CD8-positive, alpha-beta memory T cell (primary cell): ENCODE measurements around the gene HOXD9. TPM values are rescaled to one million over a fixed set of nuclear protein-coding genes. Genes with fewer than 3 reads are reported as not detected.

Experiments
- CTCF ChIA-PET: fragments of 350-600 bp; sonication (Branson Sonifier 250); formaldehyde crosslinking; loops from one replicate; lab custom pipeline; 2021; ENCODE audit warnings: antibody characterized with exemption; lab: Charles Lee
- POLR2A ChIA-PET: fragments of 350-600 bp; sonication (Branson Sonifier 250); formaldehyde crosslinking; loops from one replicate; lab custom pipeline; 2021; ENCODE audit warnings: antibody characterized with exemption; lab: Charles Lee
- DNase-seq, 5 donors: peaks; one replicate each; pipeline versions ENCODE4 v3.0.0 to v3.0.0-alpha.2; 2020 to 2022; ENCODE audit warnings: mixed read lengths in 1 of 5
- H3K27ac ChIP-seq: one replicate; pipeline ENCODE4 v1.7.0; 2013; ENCODE audit warnings: low read depth, mild to moderate bottlenecking, low read length, moderate library complexity
- H3K27me3 ChIP-seq: 2 replicates; pipeline ENCODE4 v1.7.0; 2013; ENCODE audit warnings: low read length, mild to moderate bottlenecking; ENCODE audit not compliant: insufficient read depth, poor library complexity, severe bottlenecking
- H3K36me3 ChIP-seq: 2 replicates; pipeline ENCODE4 v1.7.0; 2013; ENCODE audit warnings: mild to moderate bottlenecking, low read length, moderate library complexity; ENCODE audit not compliant: insufficient read depth
- H3K4me1 ChIP-seq: 2 replicates; pipeline ENCODE4 v1.7.0; 2013; ENCODE audit warnings: mild to moderate bottlenecking, low read length, moderate library complexity; ENCODE audit not compliant: insufficient read depth
- H3K4me3 ChIP-seq: 2 replicates; pipeline ENCODE4 v1.7.0; 2013; ENCODE audit warnings: mild to moderate bottlenecking, low read length
- H3K9me3 ChIP-seq: 2 replicates; pipeline ENCODE4 v1.7.0; 2013; ENCODE audit warnings: mild to moderate bottlenecking, low read length
- H3K27ac Mint-ChIP-seq, 8 donors: one replicate each; pipeline ENCODE4 v1.8.0; 2020 to 2021; ENCODE audit warnings: mixed read lengths in 8 of 8, mild to moderate bottlenecking in 6 of 8, inconsistent platforms in 3 of 8, moderate library complexity in 3 of 8
- H3K27me3 Mint-ChIP-seq, 2 donors: one replicate each; pipeline ENCODE4 v1.8.0; 2020 to 2021; ENCODE audit warnings: mixed read lengths in 2 of 2, mild to moderate bottlenecking in 1 of 2, moderate library complexity in 1 of 2
- H3K36me3 Mint-ChIP-seq, 3 donors: one replicate each; pipeline ENCODE4 v1.8.0; 2020 to 2021; ENCODE audit warnings: mixed read lengths in 3 of 3, inconsistent platforms in 1 of 3, mild to moderate bottlenecking in 1 of 3
- H3K4me1 Mint-ChIP-seq, 3 donors: one replicate each; pipeline ENCODE4 v1.8.0; 2020 to 2021; ENCODE audit warnings: mixed read lengths in 3 of 3, inconsistent platforms in 1 of 3, mild to moderate bottlenecking in 1 of 3
- H3K4me3 Mint-ChIP-seq, 7 donors: one replicate each; pipeline ENCODE4 v1.8.0; 2020 to 2021; ENCODE audit warnings: mixed read lengths in 7 of 7, mild to moderate bottlenecking in 6 of 7, moderate library complexity in 4 of 7, inconsistent platforms in 2 of 7
- H3K9me3 Mint-ChIP-seq, 5 donors: one replicate each; pipeline ENCODE4 v1.8.0; 2020 to 2022; ENCODE audit warnings: mixed read lengths in 5 of 5, mild to moderate bottlenecking in 3 of 5, moderate library complexity in 2 of 5, inconsistent platforms in 1 of 5
- polyA plus RNA-seq: library from polyadenylated mRNA; unstranded; fragments of 300-500 nt; fragmentation: Illumina TruSeq; gene quantifications from one replicate; pipeline ENCODE4 v1.2.3, GENCODE V29; 2021
- total RNA-seq, 2 experiments: library from RNA; stranded (reverse); gene quantifications; one replicate each; pipeline ENCODE4 v1.2.3, GENCODE V29; 2021

The HOXD9 gene
- total and polyA plus RNA-seq, 3 experiments from 2014 or later: not detected

- ChIA-PET POLR2A (no interaction called here), CTCF (interaction anchor here (1.0 to 1.7 kb wide), 3 partner anchors 14 to 19 kb away, joined by 3 to 4 read pairs (median 3); no protein-coding TSS in a partner anchor)
- no peak overlapping the region for H3K4me3 ChIP-seq
- no peaks in the 10 kb centered on the region for H3K4me1 ChIP-seq
- H3K9me3 ChIP-seq: no peaks in the 10 kb centered on the region
- peaks cover 9 to 19% (median 15%) of the 10 kb centered on the region in 3 donors for H3K4me1 Mint-ChIP-seq
- H3K4me3 Mint-ChIP-seq: peak overlapping the region in 2 of 7 donors; percentile 8 to 27
- H3K27ac ChIP-seq: no peak overlapping the region
- H3K36me3 Mint-ChIP-seq: no peaks in the 10 kb centered on the region
- peaks cover 83% of the 10 kb centered on the region for H3K27me3 ChIP-seq
- H3K9me3 Mint-ChIP-seq: peaks cover 0 to 28% (median 8%) of the 10 kb centered on the region in 5 donors
- H3K27me3 Mint-ChIP-seq: peaks cover 87 to 89% of the 10 kb centered on the region in 2 donors
- no peaks in the 10 kb centered on the region for H3K36me3 ChIP-seq
- H3K27ac Mint-ChIP-seq: peak overlapping the region in 4 of 8 donors; percentile 7 to 84 (median 60)
- no peak for DNase-seq
Observed at GRCh38 chr2:176111846-176112374, 10.6 kb upstream of the HOXD9 start.

GRCh38 chr2:176112375-176113302, 9.9 kb upstream of the HOXD9 start:
- Mint-ChIP-seq H3K9me3 (peaks cover 0 to 29% (median 6%) of the 10 kb centered on the region in 5 donors), H3K36me3 (no peaks in the 10 kb centered on the region), H3K27ac (peak overlapping the region in 2 of 8 donors; percentile 7 to 62), H3K27me3 (peaks cover 89 to 92% of the 10 kb centered on the region in 2 donors), H3K4me3 (peak overlapping the region in 3 of 7 donors; percentile 5 to 46 (median 40)), H3K4me1 (peaks cover 6 to 19% (median 12%) of the 10 kb centered on the region in 3 donors)
- POLR2A ChIA-PET: no interaction called here
- H3K4me1 ChIP-seq: no peaks in the 10 kb centered on the region
- CTCF ChIA-PET: interaction anchor here (1.0 kb wide), 1 partner anchor 15 kb away, joined by 3 read pairs; no protein-coding TSS in a partner anchor
- no peaks in the 10 kb centered on the region for H3K36me3 ChIP-seq
- H3K9me3 ChIP-seq: no peaks in the 10 kb centered on the region
- no peak for DNase-seq
- H3K27ac ChIP-seq: no peak overlapping the region
- H3K4me3 ChIP-seq: no peak overlapping the region
- H3K27me3 ChIP-seq: peaks cover 90% of the 10 kb centered on the region

GRCh38 chr2:176114120-176114929, 8.2 kb upstream of the HOXD9 start:
- Histone ChIP-seq H3K27me3 (peaks cover 97% of the 10 kb centered on the region), H3K4me1 (no peaks in the 10 kb centered on the region), H3K27ac (no peak overlapping the region), H3K4me3 (no peak overlapping the region), H3K9me3 (no peaks in the 10 kb centered on the region), H3K36me3 (no peaks in the 10 kb centered on the region)
- no peak overlapping the region for H3K4me3 Mint-ChIP-seq
- POLR2A ChIA-PET: no interaction called here
- CTCF ChIA-PET: interaction anchor here (0.8 to 1.4 kb wide), 3 partner anchors 13 to 26 kb away, joined by 3 to 5 read pairs (median 4); no protein-coding TSS in a partner anchor
- H3K27me3 Mint-ChIP-seq: peaks cover 94 to 95% of the 10 kb centered on the region in 2 donors
- H3K4me1 Mint-ChIP-seq: peaks cover 6 to 18% (median 7%) of the 10 kb centered on the region in 3 donors
- H3K36me3 Mint-ChIP-seq: peaks cover 0 to 3% (median 0%) of the 10 kb centered on the region in 3 donors
- peak overlapping the region in 1 of 8 donors; percentile 40 for H3K27ac Mint-ChIP-seq
- no peak for DNase-seq
- peaks cover 0 to 32% (median 10%) of the 10 kb centered on the region in 5 donors for H3K9me3 Mint-ChIP-seq

- H3K27me3 Mint-ChIP-seq: peaks cover 93 to 95% of the 10 kb centered on the region in 2 donors
- peak overlapping the region in 1 of 8 donors; percentile 30 for H3K27ac Mint-ChIP-seq
- peaks cover 0 to 3% (median 0%) of the 10 kb centered on the region in 3 donors for H3K36me3 Mint-ChIP-seq
- no peaks in the 10 kb centered on the region for H3K4me1 ChIP-seq
- H3K27ac ChIP-seq: no peak overlapping the region
- H3K4me1 Mint-ChIP-seq: peaks cover 2 to 15% (median 4%) of the 10 kb centered on the region in 3 donors
- no peak overlapping the region for H3K4me3 ChIP-seq
- H3K27me3 ChIP-seq: peaks cover 97% of the 10 kb centered on the region
- no peaks in the 10 kb centered on the region for H3K36me3 ChIP-seq
- DNase-seq: no peak
- no peaks in the 10 kb centered on the region for H3K9me3 ChIP-seq
- no peak overlapping the region for H3K4me3 Mint-ChIP-seq
- H3K9me3 Mint-ChIP-seq: peaks cover 0 to 28% (median 10%) of the 10 kb centered on the region in 5 donors
- ChIA-PET POLR2A (no interaction called here), CTCF (interaction anchor here (0.9 to 1.4 kb wide), 2 partner anchors 12 to 19 kb away, joined by 4 to 5 read pairs; no protein-coding TSS in a partner anchor)
Observed at GRCh38 chr2:176114930-176115625, 7.4 kb upstream of the HOXD9 start.

- H3K36me3 Mint-ChIP-seq: peaks cover 0 to 3% (median 0%) of the 10 kb centered on the region in 3 donors
- POLR2A ChIA-PET: no interaction called here
Observed at GRCh38 chr2:176115883-176116813, 6.4 kb upstream of the HOXD9 start, which contains the start of gene HOXD10. HOXD10 (plus strand) TSS chr2:176116778; CDS start chr2:176116834, 56 bp downstream.

GRCh38 chr2:176117162-176117822, 5.2 kb upstream of the HOXD9 start:
- no peak overlapping the region for H3K4me3 ChIP-seq
- peaks cover 90 to 91% of the 10 kb centered on the region in 2 donors for H3K27me3 Mint-ChIP-seq
- H3K9me3 ChIP-seq: no peaks in the 10 kb centered on the region
- peaks cover 0 to 18% (median 8%) of the 10 kb centered on the region in 5 donors for H3K9me3 Mint-ChIP-seq
- H3K4me1 ChIP-seq: no peaks in the 10 kb centered on the region
- H3K36me3 Mint-ChIP-seq: peaks cover 0 to 3% (median 0%) of the 10 kb centered on the region in 3 donors
- CTCF ChIA-PET: no interaction called here
- no peak for DNase-seq
- H3K4me1 Mint-ChIP-seq: peaks cover 2 to 5% (median 4%) of the 10 kb centered on the region in 3 donors
- H3K27me3 ChIP-seq: peaks cover 97% of the 10 kb centered on the region
- POLR2A ChIA-PET: no interaction called here
- no peak overlapping the region for H3K27ac ChIP-seq
- H3K36me3 ChIP-seq: no peaks in the 10 kb centered on the region
- H3K27ac Mint-ChIP-seq: peak overlapping the region in 2 of 8 donors; percentile 15 to 74
- peak overlapping the region in 1 of 7 donors; percentile 57 for H3K4me3 Mint-ChIP-seq

More at GRCh38 chr2:176115883-176116813, 6.4 kb upstream of the HOXD9 start, which contains the start of gene HOXD10:
- H3K27ac ChIP-seq: no peak within 1 kb of the TSS
- CTCF ChIA-PET: no interaction called here
- Mint-ChIP-seq H3K4me1 (peaks cover 2 to 13% (median 4%) of the 10 kb centered on the region in 3 donors), H3K9me3 (peaks cover 0 to 22% (median 8%) of the 10 kb centered on the region in 5 donors), H3K4me3 (peak within 1 kb of the TSS in 1 of 7 donors; percentile 57), H3K27ac (peak within 1 kb of the TSS in 3 of 8 donors; percentile 19 to 86 (median 74)), H3K27me3 (peaks cover 93 to 95% of the 10 kb centered on the region in 2 donors)
- H3K4me1 ChIP-seq: no peaks in the 10 kb centered on the region
- H3K27me3 ChIP-seq: peaks cover 97% of the 10 kb centered on the region
- H3K36me3 ChIP-seq: no peaks in the 10 kb centered on the region
- no peaks in the 10 kb centered on the region for H3K9me3 ChIP-seq
- no peak within 1 kb of the TSS for H3K4me3 ChIP-seq
- DNase-seq: no peak
